Mammary epithelial cell (primary cell): Measurements from ENCODE around the gene LDLRAD4.

Experiments used
- CTCF ChIP-seq, 2 donors: IDR thresholded peaks in 1 of 2; conservative IDR thresholded peaks in 1 of 2; 2 replicates each; pipeline ENCODE4 v1.5.1; 2011 to 2012; ENCODE audit warnings: inconsistent platforms in 2 of 2, low read length in 2 of 2, mild to moderate bottlenecking in 2 of 2, control low read depth in 1 of 2, low read depth in 1 of 2; ENCODE audit not compliant: insufficient read depth in 1 of 2; ENCODE audit errors: extremely low read depth in 1 of 2
- EZH2 ChIP-seq: IDR thresholded peaks from 2 replicates; pipeline ENCODE4 v1.6.1; 2012; ENCODE audit warnings: low read length, inconsistent platforms, borderline replicate concordance

GRCh38 chr18:13514558-13514957 is 296.0 kb downstream of the LDLRAD4 start:
- TF ChIP-seq CTCF (conservative IDR thresholded peaks at IDR 0.05 in 1 of 2, IDR thresholded peaks at IDR 0.05 in 1 of 2; ENCODE audit: extremely low read depth in 1 of 2, insufficient read depth in 1 of 2, low read depth in 1 of 2, low read length in 2 of 2) = no peak
- TF ChIP-seq EZH2 = no peak
